GM19452 (cell line): ENCODE data around the gene CA12.
"Not testable (repeated sequence)": the region's sequence is repeated elsewhere in the genome, so short reads cannot be mapped to it uniquely, and the experiment has no call there.

Experiments used
- ATAC-seq: cut with Tn5 transposase; IDR thresholded peaks from one replicate; pipeline ENCODE4 v1.9.1; 2021; ENCODE audit not compliant: unreplicated experiment

CA12 gene

GRCh38 chr15:63360170-63360569, 21.5 kb downstream of the CA12 start:
- no peak for ATAC-seq

DNA sequence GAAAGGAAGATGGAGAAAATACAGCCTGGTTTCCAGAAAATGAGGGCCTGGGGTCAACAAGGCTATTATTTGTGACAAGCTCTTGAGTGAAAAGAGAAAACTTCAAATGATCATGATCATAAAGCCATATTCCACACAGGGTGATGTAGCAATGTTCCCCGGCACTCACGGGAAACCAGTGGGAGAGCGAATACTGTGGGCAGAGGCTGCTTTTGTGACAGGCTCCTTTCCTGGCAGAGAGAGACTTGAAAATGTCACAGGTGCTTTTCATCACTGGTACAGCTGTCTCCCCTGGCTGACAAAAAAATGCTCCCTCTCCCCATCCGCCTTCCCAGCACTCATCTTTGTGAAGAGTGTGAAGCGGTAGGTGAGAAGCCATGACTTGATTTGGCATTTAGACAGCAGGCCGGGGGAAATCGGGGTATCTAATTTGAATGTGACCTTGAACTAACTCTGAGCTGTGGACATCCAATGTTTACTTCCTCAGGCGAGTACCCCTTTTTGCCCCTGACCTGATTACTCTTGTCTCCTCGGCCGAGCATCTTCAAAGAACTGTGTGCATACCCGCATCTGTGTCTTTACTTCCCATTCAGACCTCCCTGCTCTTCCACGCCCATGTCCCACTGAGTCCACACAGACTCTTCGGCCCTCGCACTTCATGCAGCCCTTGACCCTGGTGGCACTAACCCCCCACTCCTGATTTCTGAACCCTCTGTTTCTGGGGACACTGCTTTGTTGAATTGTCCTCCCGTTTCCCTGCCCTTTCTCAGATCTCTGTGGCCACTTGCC, 23.2 kb downstream of the CA12 start:
- ATAC-seq, result no peak

- ATAC-seq, result no peak
Observed at GRCh38 chr15:63357731-63358130, 23.9 kb downstream of the CA12 start.

- no peak for ATAC-seq
Observed at GRCh38 chr15:63357061-63357460, 24.6 kb downstream of the CA12 start.

GRCh38 chr15:63354821-63355650, 26.6 kb downstream of the CA12 start:
- ATAC-seq, result no peak

- no peak for ATAC-seq
Observed at GRCh38 chr15:63353887-63354286, 27.8 kb downstream of the CA12 start.

- ATAC-seq, result no peak
Observed at GRCh38 chr15:63353261-63353660, 28.4 kb downstream of the CA12 start.

- ATAC-seq, result no peak
Observed at GRCh38 chr15:63352808-63353207, 28.8 kb downstream of the CA12 start.

- ATAC-seq, result no peak
Observed at GRCh38 chr15:63351170-63351569, 30.5 kb downstream of the CA12 start.

GRCh38 chr15:63350178-63350621, 31.4 kb downstream of the CA12 start:
- ATAC-seq, result no peak

DNA sequence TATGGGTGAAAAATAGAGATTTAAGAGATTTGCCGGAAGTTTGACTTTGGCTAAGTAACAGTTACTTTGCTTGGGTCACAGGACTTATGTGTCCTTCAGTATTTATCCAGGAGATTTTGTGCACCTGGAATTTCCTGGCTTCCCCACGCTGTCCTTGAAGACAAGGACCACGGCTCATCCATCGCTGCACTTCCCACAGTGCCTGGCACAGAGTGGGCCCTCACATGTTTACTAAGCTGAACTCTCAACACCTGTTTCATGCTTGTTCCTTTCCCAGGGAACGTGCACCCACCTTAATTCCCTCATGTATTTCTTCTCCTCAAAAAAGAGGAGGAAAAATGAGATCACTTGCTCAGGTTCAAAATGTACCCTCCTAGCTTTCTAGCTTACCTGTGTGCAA, 32.0 kb downstream of the CA12 start:
- no peak for ATAC-seq

- no peak for ATAC-seq
Observed at GRCh38 chr15:63349156-63349555, 32.5 kb downstream of the CA12 start.

DNA sequence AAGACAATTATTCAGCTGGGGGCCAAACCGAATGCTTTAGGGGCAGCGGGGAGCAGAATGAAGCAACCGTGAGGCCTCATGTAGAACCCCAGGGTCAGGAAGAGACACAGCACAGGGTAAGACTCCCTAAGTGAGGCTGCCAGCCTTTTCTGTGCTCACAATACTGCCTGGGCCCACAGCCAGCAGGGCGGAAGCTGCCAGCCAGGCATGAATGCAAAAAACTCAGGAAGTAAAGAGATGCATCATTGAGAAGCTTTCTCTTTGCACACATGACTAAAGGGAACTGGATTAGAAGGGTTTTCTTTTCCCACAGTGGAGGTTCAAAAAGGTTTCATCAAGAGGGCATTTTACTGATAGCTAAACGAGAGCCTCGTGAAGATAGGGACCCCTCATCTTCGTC, 33.3 kb downstream of the CA12 start:
- ATAC-seq, result no peak

DNA sequence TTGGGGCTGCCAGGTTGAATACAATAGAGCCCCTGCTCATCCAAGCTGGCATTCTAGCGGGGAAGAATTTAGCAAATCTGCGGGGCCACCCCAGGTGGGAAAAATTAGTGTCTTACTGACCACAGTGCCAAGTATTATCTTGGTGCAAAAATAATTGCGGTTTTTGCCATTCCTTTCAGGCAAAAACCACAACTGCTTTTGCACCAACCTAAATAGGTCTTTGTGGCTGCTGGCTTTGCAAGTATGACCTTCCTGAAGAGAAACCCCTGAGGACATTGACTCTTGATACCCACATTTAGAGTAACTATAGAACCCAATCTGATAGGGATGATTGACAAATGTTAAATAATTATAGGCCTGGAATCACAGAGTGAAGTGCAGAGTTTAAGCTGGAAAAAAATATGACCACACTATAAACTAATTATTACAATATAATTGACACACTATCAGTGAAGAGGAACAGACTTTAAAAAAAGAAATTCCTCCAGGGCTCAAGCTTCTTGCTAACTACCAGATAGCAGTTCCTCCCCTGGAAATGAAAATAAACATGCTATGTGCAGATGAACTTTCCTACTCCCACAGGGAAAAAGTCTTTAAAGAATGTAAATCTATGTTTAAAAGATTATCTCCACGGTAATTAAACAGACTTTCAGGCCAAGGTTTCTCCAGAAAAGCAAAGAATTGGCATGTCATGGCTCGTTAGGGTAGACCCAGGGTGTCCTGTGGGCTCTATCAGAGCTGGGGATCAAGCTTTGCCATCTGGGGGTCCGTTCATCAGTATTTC, 34.4 kb downstream of the CA12 start:
- no peak for ATAC-seq

DNA sequence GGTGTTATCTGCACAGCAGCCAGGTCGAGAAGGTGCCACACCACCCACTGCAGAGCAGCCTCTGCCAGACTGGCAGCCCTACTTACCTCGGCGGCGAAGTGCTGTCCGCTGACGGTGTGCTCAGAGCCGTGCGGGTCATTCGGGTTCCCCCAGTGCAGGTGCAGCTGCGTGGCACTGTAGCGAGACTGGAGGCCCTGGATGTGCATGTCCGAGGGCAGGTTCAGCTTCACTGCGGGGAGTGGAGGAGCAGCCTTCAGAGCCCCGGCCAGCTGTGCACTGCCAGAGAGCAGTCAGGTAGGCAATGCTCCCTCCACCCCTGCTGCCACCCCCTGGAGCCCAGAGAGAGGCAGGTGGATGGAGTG, 36.3 kb downstream of the CA12 start:
- ATAC-seq, result no peak

DNA sequence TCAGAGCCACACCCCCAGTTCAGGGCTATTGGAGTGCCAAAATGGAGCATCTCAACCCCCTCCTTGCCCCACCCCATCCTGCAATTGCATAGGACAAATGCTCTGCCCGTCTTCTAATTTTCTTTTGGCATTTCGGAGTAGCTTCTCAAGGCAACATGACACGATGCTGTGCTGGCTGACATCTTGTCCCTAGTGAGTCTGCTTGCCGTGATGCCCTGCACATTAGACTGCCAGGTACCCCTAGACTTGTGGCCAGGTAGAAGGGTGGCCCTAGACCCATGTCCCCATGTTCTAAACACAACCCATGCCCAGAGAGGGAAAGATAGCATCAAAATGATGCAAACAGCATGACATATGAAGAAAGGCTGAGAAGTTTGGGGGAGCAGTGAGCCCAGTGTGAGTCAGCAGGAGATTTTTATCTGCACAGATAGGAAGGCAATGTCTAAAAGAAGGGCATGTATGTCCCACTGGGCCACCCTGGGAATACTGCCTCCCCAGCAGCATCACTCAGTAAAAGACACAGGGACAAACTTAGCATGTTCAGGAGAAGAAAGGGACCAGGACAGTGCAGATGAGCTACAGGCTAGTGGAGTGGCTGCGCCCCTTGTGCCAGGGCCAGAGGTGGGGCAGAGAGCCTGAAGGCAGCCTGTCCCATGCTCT, 36.8 kb downstream of the CA12 start:
- ATAC-seq, result no peak

- not testable (repeated sequence) for ATAC-seq
Observed at GRCh38 chr15:63342996-63343562, 38.6 kb downstream of the CA12 start.

DNA sequence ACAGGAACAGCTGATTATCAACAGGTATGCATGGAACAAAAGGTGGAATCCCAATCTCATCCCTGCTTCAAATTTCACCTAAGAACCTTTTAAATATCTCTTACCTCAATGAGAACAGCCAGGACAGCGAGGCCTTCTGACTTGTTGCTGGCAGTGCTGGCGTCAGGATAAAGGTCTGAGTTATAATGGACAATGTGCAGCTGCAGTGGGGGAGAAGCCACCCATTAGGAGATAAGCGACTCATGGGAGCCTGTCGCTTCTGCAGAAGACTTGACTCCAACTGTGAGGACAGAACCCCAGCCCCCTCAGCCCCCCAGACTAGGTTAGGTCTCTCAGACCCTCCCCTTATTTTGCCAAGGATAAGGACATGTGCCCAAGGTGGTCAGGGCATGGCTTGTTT, 39.7 kb downstream of the CA12 start:
- ATAC-seq, result no peak

GRCh38 chr15:63340878-63341277, 40.8 kb downstream of the CA12 start:
- no peak for ATAC-seq

- ATAC-seq, result no peak
Observed at GRCh38 chr15:63340353-63340752, 41.3 kb downstream of the CA12 start.

- ATAC-seq, result no peak
Observed at GRCh38 chr15:63339836-63340235, 41.8 kb downstream of the CA12 start.
